NB4 (cell line): ENCODE data around the gene CCDC78.

Experiments used
- CTCF ChIP-seq: IDR thresholded peaks from one replicate; pipeline ENCODE4 v1.5.1; 2012; ENCODE audit warnings: low read depth, low read length
- MAX ChIP-seq: IDR thresholded peaks from 2 replicates; pipeline ENCODE4 v1.6.1; 2011; ENCODE audit warnings: low read depth, low read length
- POLR2A ChIP-seq: IDR thresholded peaks from 2 replicates; pipeline ENCODE4 v1.6.1; 2011; ENCODE audit warnings: mild to moderate bottlenecking; ENCODE audit not compliant: insufficient read length; ENCODE audit errors: extremely low read depth

DNA sequence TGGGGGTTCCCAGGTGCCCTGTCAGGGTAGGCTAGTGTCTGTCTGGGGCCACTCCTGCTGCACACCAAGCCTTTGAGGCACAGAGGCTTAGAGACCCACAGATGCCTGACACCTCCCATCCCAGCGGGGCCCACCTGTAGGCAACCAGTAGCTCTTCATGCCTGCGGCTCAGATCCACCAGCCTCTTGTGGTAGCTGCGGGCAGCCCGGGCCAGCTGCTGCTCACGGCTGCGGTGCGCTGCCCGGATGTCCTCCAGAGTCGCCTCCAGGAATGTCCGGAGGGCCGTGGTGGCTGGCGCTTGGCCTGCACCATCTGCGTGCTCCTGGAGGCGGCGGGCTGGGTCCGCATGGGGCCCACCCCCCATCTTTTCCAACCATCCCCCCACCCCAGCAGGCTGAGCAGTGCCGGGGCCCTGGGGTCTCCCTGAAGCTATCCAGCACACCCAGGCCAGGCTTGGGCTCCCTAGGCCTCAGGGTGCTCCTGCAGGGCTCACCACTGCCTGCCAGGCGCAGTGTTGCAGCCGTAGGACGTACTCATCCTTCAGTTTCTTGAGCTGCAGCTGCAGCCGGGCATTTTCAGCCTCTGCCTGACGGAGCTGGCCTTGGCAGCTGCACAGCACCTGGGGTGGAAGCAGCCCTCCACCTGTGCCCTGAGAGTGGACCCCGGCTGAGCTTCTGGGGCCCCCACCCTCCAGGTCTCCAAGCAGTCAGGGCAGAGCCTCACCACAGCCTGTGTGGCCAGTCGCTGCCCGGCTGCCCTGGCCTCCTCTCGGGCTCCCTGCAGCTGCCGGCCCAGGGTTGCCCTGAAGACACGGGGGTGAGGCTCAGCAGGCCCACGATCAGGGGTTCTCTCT is 1.8 kb downstream of the CCDC78 start:
- TF ChIP-seq CTCF (no peak), POLR2A (no peak), MAX (no peak)
